ENCODE results near the gene CYP2U1. TPM values are rescaled to one million over a fixed set of nuclear protein-coding genes. Genes with fewer than 3 reads are reported as not detected.

The CYP2U1 gene
- total and polyA plus RNA-seq, 8 donors, result 0.58 to 10.7 (median 3.1) TPM

- intact Hi-C loops (cut with DNase I; ENCODE audit: low total_unique reads), result no loop called here
- no peaks in the 10 kb centered on the region for H3K9me3 ChIP-seq
- H3K27me3 ChIP-seq, result no peaks in the 10 kb centered on the region
- H3K4me3 ChIP-seq, result no peak overlapping the region
- no peaks in the 10 kb centered on the region for H3K4me1 ChIP-seq
- 93 to 96% (median 96%) methylated on average over 12 of the region's 12 CpGs for WGBS, 5 donors
- TF ChIP-seq POLR2AphosphoS5 (IDR thresholded peaks at IDR 0.05) (no peak), EP300 (IDR thresholded peaks at IDR 0.05) (no peak), CTCF (IDR thresholded peaks at IDR 0.05) (no peak), POLR2A (IDR thresholded peaks at IDR 0.05) (no peak)
- no peaks in the 10 kb centered on the region for H3K36me3 ChIP-seq
- no peak for DNase-seq
- no peak overlapping the region for H3K27ac ChIP-seq
Observed at GRCh38 chr4:107970063-107970798, 38.9 kb downstream of the CYP2U1 start.

GRCh38 chr4:107972605-107973004, 41.3 kb downstream of the CYP2U1 start:
- H3K36me3 ChIP-seq, result no peaks in the 10 kb centered on the region
- intact Hi-C loops (cut with DNase I; ENCODE audit: low total_unique reads), result no loop called here
- no peaks in the 10 kb centered on the region for H3K27me3 ChIP-seq
- H3K27ac ChIP-seq, result no peak overlapping the region
- H3K4me3 ChIP-seq, result no peak overlapping the region
- TF ChIP-seq CTCF (IDR thresholded peaks at IDR 0.05) (no peak), POLR2AphosphoS5 (IDR thresholded peaks at IDR 0.05) (no peak), EP300 (IDR thresholded peaks at IDR 0.05) (no peak), POLR2A (IDR thresholded peaks at IDR 0.05) (no peak)
- H3K4me1 ChIP-seq, result no peaks in the 10 kb centered on the region
- H3K9me3 ChIP-seq, result no peaks in the 10 kb centered on the region
- no peak for DNase-seq

GRCh38 chr4:107974523-107974922, 43.2 kb downstream of the CYP2U1 start:
- WGBS, 5 donors, result 88 to 95% (median 91%) methylated on average over 3 of the region's 3 CpGs
- Histone ChIP-seq H3K4me1 (no peaks in the 10 kb centered on the region), H3K9me3 (no peaks in the 10 kb centered on the region), H3K36me3 (no peaks in the 10 kb centered on the region), H3K4me3 (no peak overlapping the region), H3K27ac (no peak overlapping the region), H3K27me3 (no peaks in the 10 kb centered on the region)
- intact Hi-C loops (cut with DNase I; ENCODE audit: low total_unique reads), result no loop called here
- TF ChIP-seq POLR2A (IDR thresholded peaks at IDR 0.05), result no peak
- TF ChIP-seq CTCF (IDR thresholded peaks at IDR 0.05), result no peak
- no peak for TF ChIP-seq EP300 (IDR thresholded peaks at IDR 0.05)
- no peak for TF ChIP-seq POLR2AphosphoS5 (IDR thresholded peaks at IDR 0.05)
- DNase-seq, result no peak

GRCh38 chr4:107977482-107977881, 46.1 kb downstream of the CYP2U1 start:
- Histone ChIP-seq H3K27me3 (no peaks in the 10 kb centered on the region), H3K36me3 (no peaks in the 10 kb centered on the region), H3K4me1 (no peaks in the 10 kb centered on the region), H3K9me3 (no peaks in the 10 kb centered on the region), H3K4me3 (no peak overlapping the region), H3K27ac (no peak overlapping the region)
- 90 to 95% (median 92%) methylated on average over 4 of the region's 4 CpGs for WGBS, 5 donors
- no peak for DNase-seq
- intact Hi-C loops (cut with DNase I; ENCODE audit: low total_unique reads), result no loop called here
- TF ChIP-seq CTCF (IDR thresholded peaks at IDR 0.05) (no peak), POLR2AphosphoS5 (IDR thresholded peaks at IDR 0.05) (no peak), POLR2A (IDR thresholded peaks at IDR 0.05) (no peak), EP300 (IDR thresholded peaks at IDR 0.05) (no peak)

Measured in stomach (tissue), 9 donors.